Endodermal cell (in vitro differentiated cells): ENCODE measurements around the gene AGO1. TPM values are rescaled to one million over a fixed set of nuclear protein-coding genes. Genes with fewer than 3 reads are reported as not detected.

Experiments
- DNase-seq: peaks from one replicate; pipeline ENCODE4 v3.0.0-alpha.2; 2017
- H3K27ac ChIP-seq: 2 replicates; pipeline ENCODE4 v1.5.1; 2013; ENCODE audit warnings: mild to moderate bottlenecking, low read depth, low read length, moderate library complexity
- H3K27me3 ChIP-seq: 2 replicates; pipeline ENCODE4 v1.6.1; 2013; ENCODE audit warnings: mild to moderate bottlenecking, low read length, moderate library complexity; ENCODE audit not compliant: insufficient read depth, control insufficient read depth, poor library complexity, severe bottlenecking
- H3K36me3 ChIP-seq: 2 replicates; pipeline ENCODE4 v1.7.0; 2013; ENCODE audit warnings: mild to moderate bottlenecking, low read length, moderate library complexity; ENCODE audit not compliant: control insufficient read depth, insufficient read depth
- H3K4me1 ChIP-seq: one replicate; pipeline ENCODE4 v1.7.0; 2013; ENCODE audit warnings: low read length; ENCODE audit not compliant: control insufficient read depth, insufficient read depth
- H3K4me3 ChIP-seq: 2 replicates; pipeline ENCODE4 v1.5.1; 2013; ENCODE audit warnings: mild to moderate bottlenecking, low read length, moderate library complexity
- H3K9ac ChIP-seq: 2 replicates; pipeline ENCODE4 v1.6.1; 2013; ENCODE audit warnings: mild to moderate bottlenecking, low read length, moderate library complexity; ENCODE audit not compliant: poor library complexity, severe bottlenecking; ENCODE audit errors: extremely low read depth
- H3K9me3 ChIP-seq: 2 replicates; pipeline ENCODE4 v1.6.1; 2013; ENCODE audit warnings: mild to moderate bottlenecking, low read length, moderate library complexity; ENCODE audit not compliant: control insufficient read depth
- H3K27ac Mint-ChIP-seq: 2 replicates; pipeline ENCODE4 v1.8.0; 2020; ENCODE audit warnings: mixed read lengths
- H3K27me3 Mint-ChIP-seq: 2 replicates; pipeline ENCODE4 v1.8.0; 2021; ENCODE audit warnings: mild to moderate bottlenecking, mixed read lengths; ENCODE audit not compliant: insufficient read depth
- H3K36me3 Mint-ChIP-seq: 2 replicates; pipeline ENCODE4 v1.8.0; 2020; ENCODE audit warnings: low read depth, mixed read lengths
- H3K4me1 Mint-ChIP-seq: 2 replicates; pipeline ENCODE4 v1.8.0; 2020; ENCODE audit warnings: mixed read lengths
- H3K4me3 Mint-ChIP-seq: 2 replicates; pipeline ENCODE4 v1.8.0; 2020; ENCODE audit warnings: mild to moderate bottlenecking, moderate library complexity, mixed read lengths
- H3K9me3 Mint-ChIP-seq: 2 replicates; pipeline ENCODE4 v1.8.0; 2020; ENCODE audit warnings: mild to moderate bottlenecking, mixed read lengths
- WGBS, 2 experiments: methylation state at CpG; one replicate each; pipeline versions ENCODE4 v1.1.5 to v1.1.7; 2013; ENCODE audit warnings: missing lambda C conversion rate in 2 of 2, mixed read lengths in 1 of 2; ENCODE audit not compliant: insufficient coverage in 1 of 2, insufficient read length in 1 of 2; 5-methylcytosine and 5-hydroxymethylcytosine counted together
- total RNA-seq, 2 donors: library from RNA; stranded (reverse); fragmentation: NEBNext Ultra II Directional in 1 of 2; extraction: Animal tissue kit (Norgen Biotek cat#: 25700) in 1 of 2; gene quantifications; 2 replicates in 1 of 2; 3 replicates in 1 of 2; pipeline ENCODE4 v1.2.1, GENCODE V29; 2021
- TF ChIP-seq, protein P1 (sequence below): fragments of 200-600 bp; sonication (generic); conservative IDR thresholded peaks from 2 replicates; pipeline ENCODE4 v1.5.0; 2021; ENCODE audit warnings: antibody characterized with exemption, mild to moderate bottlenecking

Gene AGO1
- total RNA-seq, 2 donors from 2014 or later, result 54.5 to 65.7 TPM

DNA sequence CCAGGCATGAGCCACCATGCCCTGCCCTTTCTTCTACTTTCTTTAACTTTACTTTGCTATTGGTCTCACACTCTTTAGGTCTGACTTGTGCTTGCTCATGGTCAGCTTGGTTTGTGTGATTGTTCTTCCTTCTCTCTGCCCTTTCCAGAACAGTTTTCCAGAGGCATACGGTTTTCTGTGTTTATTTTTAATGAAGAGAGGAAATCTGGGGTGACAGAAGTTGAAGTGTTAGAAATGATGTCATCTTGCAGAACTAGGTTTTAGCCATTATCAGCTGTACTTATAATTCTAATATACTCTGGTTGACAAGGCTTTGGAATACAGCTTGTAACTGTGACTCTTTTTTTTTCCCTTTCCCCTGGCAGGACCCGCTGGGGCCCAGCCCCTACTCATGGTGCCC, 62.3 kb downstream of the AGO1 start:
- Histone ChIP-seq H3K9ac (no peak overlapping the region), H3K36me3 (peaks cover 13% of the 10 kb centered on the region), H3K4me3 (no peak overlapping the region), H3K27me3 (no peaks in the 10 kb centered on the region), H3K4me1 (no peaks in the 10 kb centered on the region), H3K27ac (no peak overlapping the region), H3K9me3 (no peaks in the 10 kb centered on the region)
- DNase-seq, result no peak
- 77% methylated on average over 2 of the region's 2 CpGs; no CpG with 5 or more reads in 1 of the 2 experiments for WGBS, 2 experiments
- Mint-ChIP-seq H3K4me1 (peaks cover 20% of the 10 kb centered on the region), H3K36me3 (peaks cover 2% of the 10 kb centered on the region), H3K27me3 (no peaks in the 10 kb centered on the region), H3K9me3 (no peaks in the 10 kb centered on the region), H3K27ac (peak overlapping the region; percentile 24), H3K4me3 (no peak overlapping the region)
- TF ChIP-seq, protein P1, sequence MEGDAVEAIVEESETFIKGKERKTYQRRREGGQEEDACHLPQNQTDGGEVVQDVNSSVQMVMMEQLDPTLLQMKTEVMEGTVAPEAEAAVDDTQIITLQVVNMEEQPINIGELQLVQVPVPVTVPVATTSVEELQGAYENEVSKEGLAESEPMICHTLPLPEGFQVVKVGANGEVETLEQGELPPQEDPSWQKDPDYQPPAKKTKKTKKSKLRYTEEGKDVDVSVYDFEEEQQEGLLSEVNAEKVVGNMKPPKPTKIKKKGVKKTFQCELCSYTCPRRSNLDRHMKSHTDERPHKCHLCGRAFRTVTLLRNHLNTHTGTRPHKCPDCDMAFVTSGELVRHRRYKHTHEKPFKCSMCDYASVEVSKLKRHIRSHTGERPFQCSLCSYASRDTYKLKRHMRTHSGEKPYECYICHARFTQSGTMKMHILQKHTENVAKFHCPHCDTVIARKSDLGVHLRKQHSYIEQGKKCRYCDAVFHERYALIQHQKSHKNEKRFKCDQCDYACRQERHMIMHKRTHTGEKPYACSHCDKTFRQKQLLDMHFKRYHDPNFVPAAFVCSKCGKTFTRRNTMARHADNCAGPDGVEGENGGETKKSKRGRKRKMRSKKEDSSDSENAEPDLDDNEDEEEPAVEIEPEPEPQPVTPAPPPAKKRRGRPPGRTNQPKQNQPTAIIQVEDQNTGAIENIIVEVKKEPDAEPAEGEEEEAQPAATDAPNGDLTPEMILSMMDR, result no peak

DNA sequence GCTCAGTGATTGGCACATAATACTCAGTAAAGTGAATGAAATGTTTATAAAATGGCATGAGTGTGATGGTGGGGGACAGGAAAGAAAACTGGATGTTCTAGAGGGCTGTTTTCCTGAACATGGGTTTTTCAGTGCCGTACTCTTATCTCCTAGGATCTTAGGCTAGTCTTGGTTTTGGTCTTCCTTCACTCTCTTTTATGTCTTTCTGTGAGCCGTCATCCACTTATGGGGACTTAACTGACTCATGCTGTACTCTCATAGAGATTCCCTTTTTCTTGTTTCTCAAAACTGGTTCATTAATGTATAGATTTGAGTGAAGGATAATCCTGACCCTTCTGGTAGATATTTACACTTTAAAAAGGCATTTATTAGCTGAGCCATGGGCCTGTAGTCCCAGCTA, 64.5 kb downstream of the AGO1 start:
- Histone ChIP-seq H3K9ac (no peak overlapping the region), H3K4me1 (no peaks in the 10 kb centered on the region), H3K27me3 (no peaks in the 10 kb centered on the region), H3K9me3 (no peaks in the 10 kb centered on the region), H3K27ac (no peak overlapping the region), H3K4me3 (no peak overlapping the region), H3K36me3 (peaks cover 22% of the 10 kb centered on the region)
- no peak for DNase-seq
- peaks cover 20% of the 10 kb centered on the region for H3K4me1 Mint-ChIP-seq
- WGBS, 2 experiments, result 92% methylated on average over 2 of the region's 2 CpGs
- no peaks in the 10 kb centered on the region for H3K27me3 Mint-ChIP-seq
- H3K36me3 Mint-ChIP-seq, result peaks cover 9% of the 10 kb centered on the region
- no peak overlapping the region for H3K4me3 Mint-ChIP-seq
- TF ChIP-seq, protein P1, result no peak
- peak overlapping the region; percentile 28 for H3K27ac Mint-ChIP-seq
- no peaks in the 10 kb centered on the region for H3K9me3 Mint-ChIP-seq

DNA sequence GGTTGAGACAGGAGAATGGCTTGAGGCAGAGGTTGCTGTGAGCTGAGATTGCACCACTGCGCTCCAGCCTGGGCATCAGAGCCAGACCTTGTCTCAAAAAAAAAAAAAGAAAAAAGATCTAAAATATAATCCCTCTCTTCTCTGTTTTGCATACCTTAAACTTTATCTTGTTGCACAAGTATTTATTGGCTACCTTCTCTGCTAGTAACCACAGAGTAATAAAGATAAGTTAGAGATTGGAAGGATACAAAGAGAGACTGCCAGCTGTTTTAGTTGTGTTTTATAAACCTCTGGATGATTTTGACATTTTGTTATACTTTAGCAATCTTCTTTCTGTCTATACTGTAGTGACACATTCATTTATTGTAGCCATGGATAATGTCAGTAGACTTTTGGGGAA, 75.5 kb downstream of the AGO1 start:
- H3K27ac ChIP-seq, result no peak overlapping the region
- H3K9ac ChIP-seq, result no peak overlapping the region
- H3K36me3 ChIP-seq, result peaks cover 13% of the 10 kb centered on the region
- H3K4me3 Mint-ChIP-seq, result no peak overlapping the region
- TF ChIP-seq, protein P1, result no peak
- peaks cover 6% of the 10 kb centered on the region for H3K36me3 Mint-ChIP-seq
- H3K9me3 ChIP-seq, result no peaks in the 10 kb centered on the region
- no peaks in the 10 kb centered on the region for H3K27me3 Mint-ChIP-seq
- WGBS, 2 experiments, result 100% methylated on average over 1 of the region's 1 CpG
- no peak for DNase-seq
- no peaks in the 10 kb centered on the region for H3K9me3 Mint-ChIP-seq
- no peaks in the 10 kb centered on the region for H3K27me3 ChIP-seq
- no peaks in the 10 kb centered on the region for H3K4me1 Mint-ChIP-seq
- H3K4me3 ChIP-seq, result no peak overlapping the region
- no peak overlapping the region for H3K27ac Mint-ChIP-seq
- no peaks in the 10 kb centered on the region for H3K4me1 ChIP-seq
